HG03442 (cell line): Measurements from ENCODE around the gene PAX6.
"Not testable (repeated sequence)": the region's sequence is repeated elsewhere in the genome, so short reads cannot be mapped to it uniquely, and the experiment has no call there.

Experiments used
- ATAC-seq: cut with Tn5 transposase; IDR thresholded peaks from one replicate; pipeline ENCODE4 v1.9.1; 2021; ENCODE audit warnings: mild to moderate bottlenecking, moderate library complexity; ENCODE audit not compliant: unreplicated experiment

PAX6 gene

DNA sequence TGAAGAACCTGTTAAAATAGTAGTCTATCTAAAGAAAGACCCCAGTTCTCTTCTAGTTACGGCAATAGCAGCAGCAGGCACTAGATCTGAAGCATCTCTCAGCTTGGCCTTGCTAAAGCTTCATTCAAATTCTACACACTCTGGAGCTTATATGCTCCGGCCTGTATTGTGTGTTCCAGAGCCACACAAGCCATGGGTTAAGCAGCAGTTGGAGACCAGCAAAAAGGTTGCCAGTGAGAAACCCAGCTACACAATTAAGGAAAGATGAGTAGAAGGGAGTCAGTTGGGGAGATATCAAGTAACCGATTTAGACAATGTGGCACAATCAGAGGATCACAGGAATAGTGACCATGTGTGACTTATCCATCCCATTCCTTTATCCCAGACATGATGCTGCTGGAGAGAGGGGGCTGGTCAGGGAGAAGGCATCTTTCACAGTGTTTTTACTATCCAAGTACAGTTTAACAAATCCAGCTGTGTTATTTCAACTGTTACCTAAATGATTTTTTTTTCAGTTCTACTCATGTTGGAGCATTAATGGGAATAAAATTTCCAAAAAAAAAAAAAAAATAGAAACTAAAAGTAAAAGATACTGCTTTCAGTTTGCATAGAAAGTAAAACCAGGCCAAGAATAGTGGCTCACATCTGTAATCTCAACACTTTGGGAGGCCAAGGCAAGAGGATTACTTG is 41.0 kb downstream of the PAX6 start:
- no peak for ATAC-seq

- no peak for ATAC-seq
Observed at GRCh38 chr11:31768749-31769640, 42.1 kb downstream of the PAX6 start.

- ATAC-seq, result no peak
Observed at GRCh38 chr11:31767685-31768084, 43.4 kb downstream of the PAX6 start.

- no peak for ATAC-seq
Observed at GRCh38 chr11:31767066-31767465, 44.1 kb downstream of the PAX6 start.

DNA sequence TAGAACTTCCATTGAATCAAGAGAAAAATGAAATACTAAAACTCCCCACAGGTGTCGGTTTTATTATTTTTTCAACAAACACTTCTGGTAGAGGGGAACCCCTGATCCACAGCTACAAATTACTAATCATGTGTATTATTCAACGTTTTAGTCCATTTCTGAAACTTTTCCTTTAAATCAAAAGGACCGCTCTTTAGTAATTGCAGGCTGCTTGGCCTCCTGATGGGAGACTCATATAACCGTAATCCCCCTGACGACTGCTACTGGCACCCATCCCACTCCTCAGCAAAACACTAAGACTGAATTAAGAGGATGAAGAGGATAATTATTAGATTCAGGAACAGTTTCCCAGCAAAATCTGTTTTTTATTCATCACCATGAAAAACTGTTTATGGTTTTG is 46.4 kb downstream of the PAX6 start:
- ATAC-seq, result no peak

GRCh38 chr11:31764261-31764660 is 46.9 kb downstream of the PAX6 start:
- no peak for ATAC-seq

DNA sequence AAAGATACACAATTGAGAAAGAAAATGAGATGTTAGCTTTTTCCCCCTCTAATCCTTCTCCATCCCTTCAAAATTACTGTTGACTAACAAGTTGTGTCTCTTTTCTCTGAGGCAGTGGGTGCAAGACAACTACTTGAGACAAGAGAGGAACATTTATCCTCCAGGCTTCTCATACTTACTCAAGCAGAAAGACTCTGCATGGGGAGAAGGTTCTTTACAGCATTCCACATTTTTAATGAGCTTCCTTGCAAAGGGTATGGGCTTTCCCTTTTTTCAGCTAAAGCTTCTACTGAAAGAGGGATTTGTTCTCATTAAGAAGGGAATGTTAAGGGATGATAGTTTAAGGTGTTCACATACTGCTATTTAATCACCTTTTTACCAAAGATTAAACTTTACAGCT is 47.8 kb downstream of the PAX6 start:
- ATAC-seq, result no peak

GRCh38 chr11:31761636-31762035 is 49.5 kb downstream of the PAX6 start:
- no peak for ATAC-seq

- ATAC-seq, result no peak
Observed at GRCh38 chr11:31757260-31757835, 53.8 kb downstream of the PAX6 start.

- ATAC-seq, result no peak
Observed at GRCh38 chr11:31747581-31747980, 63.5 kb downstream of the PAX6 start.

- not testable (repeated sequence) for ATAC-seq
Observed at GRCh38 chr11:31740731-31741368, 70.3 kb downstream of the PAX6 start.

GRCh38 chr11:31740131-31740530 is 71.0 kb downstream of the PAX6 start:
- no peak for ATAC-seq
